Mesenchymal stem cell (in vitro differentiated cells and primary cell): Measurements from ENCODE around the gene PLAGL1.
A peak's percentile ranks its signal among the peaks of the same experiment; 100 is the strongest.

Experiments used
- DNase-seq: peaks from one replicate; pipeline ENCODE4 v3.0.0-alpha.2; 2013
- H2AFZ ChIP-seq: one replicate; pipeline ENCODE4 v1.6.1; 2013; ENCODE audit warnings: low read depth, mild to moderate bottlenecking, control low read depth, inconsistent platforms, low read length, moderate library complexity
- H2AK5ac ChIP-seq: 2 replicates; pipeline ENCODE4 v1.6.1; 2013; ENCODE audit warnings: low read length, moderate library complexity, mild to moderate bottlenecking, inconsistent platforms; ENCODE audit not compliant: severe bottlenecking
- H2BK120ac ChIP-seq: one replicate; pipeline ENCODE4 v1.6.1; 2013; ENCODE audit warnings: low read depth, mild to moderate bottlenecking, inconsistent platforms, low read length, moderate library complexity
- H2BK12ac ChIP-seq, 2 experiments: one replicate each; pipeline ENCODE4 v1.6.1; 2013; ENCODE audit warnings: inconsistent platforms in 2 of 2, low read length in 2 of 2, mild to moderate bottlenecking in 2 of 2, moderate library complexity in 2 of 2, control low read depth in 1 of 2
- H2BK15ac ChIP-seq: one replicate; pipeline ENCODE4 v1.6.1; 2013; ENCODE audit warnings: mild to moderate bottlenecking, low read depth, inconsistent platforms; ENCODE audit not compliant: poor library complexity, severe bottlenecking
- H2BK5ac ChIP-seq: 2 replicates; pipeline ENCODE4 v1.6.1; 2013; ENCODE audit warnings: low read depth, mild to moderate bottlenecking, low read length, control low read depth, inconsistent platforms; ENCODE audit not compliant: poor library complexity, severe bottlenecking
- H3K14ac ChIP-seq, 2 experiments: one replicate each; pipeline ENCODE4 v1.6.1; 2013; ENCODE audit warnings: inconsistent platforms in 2 of 2, low read length in 2 of 2, control low read depth in 1 of 2, mild to moderate bottlenecking in 1 of 2, moderate library complexity in 1 of 2
- H3K18ac ChIP-seq, 2 experiments: one replicate each; pipeline ENCODE4 v1.6.1; 2013; ENCODE audit warnings: inconsistent platforms in 2 of 2, low read length in 2 of 2, control low read depth in 1 of 2, low read depth in 1 of 2, mild to moderate bottlenecking in 1 of 2
- H3K23ac ChIP-seq, 2 experiments: one replicate each; pipeline ENCODE4 v1.6.1; 2013; ENCODE audit warnings: inconsistent platforms in 2 of 2, low read length in 2 of 2, mild to moderate bottlenecking in 2 of 2, moderate library complexity in 2 of 2, control low read depth in 1 of 2
- H3K27ac ChIP-seq: 2 replicates; pipeline ENCODE4 v1.5.1; 2013; ENCODE audit warnings: mild to moderate bottlenecking, moderate library complexity, low read length, control low read depth, inconsistent platforms; ENCODE audit not compliant: poor library complexity, severe bottlenecking
- H3K27me3 ChIP-seq, 2 experiments: 2 replicates each; pipeline versions ENCODE4 v1.6.1 to v1.7.0; 2013; ENCODE audit warnings: low read length in 2 of 2, mild to moderate bottlenecking in 2 of 2, moderate library complexity in 2 of 2, control low read depth in 1 of 2, inconsistent platforms in 1 of 2; ENCODE audit not compliant: control insufficient read depth in 1 of 2, insufficient read depth in 1 of 2
- H3K36me3 ChIP-seq, 2 experiments: 2 replicates each; pipeline versions ENCODE4 v1.6.1 to v1.7.0; 2013; ENCODE audit warnings: low read length in 2 of 2, control low read depth in 1 of 2, inconsistent platforms in 1 of 2, low read depth in 1 of 2, mild to moderate bottlenecking in 1 of 2; ENCODE audit not compliant: insufficient read depth in 2 of 2, control insufficient read depth in 1 of 2
- H3K4ac ChIP-seq, 2 experiments: one replicate each; pipeline ENCODE4 v1.6.1; 2013; ENCODE audit warnings: inconsistent platforms in 2 of 2, low read length in 2 of 2, mild to moderate bottlenecking in 2 of 2, moderate library complexity in 2 of 2, control low read depth in 1 of 2, low read depth in 1 of 2
- H3K4me1 ChIP-seq: 2 replicates; pipeline ENCODE4 v1.6.1; 2013; ENCODE audit warnings: low read depth, low read length, control low read depth; ENCODE audit not compliant: control insufficient read depth, insufficient read depth
- H3K4me2 ChIP-seq: 2 replicates; pipeline ENCODE4 v1.6.1; 2013; ENCODE audit warnings: low read length, mild to moderate bottlenecking, inconsistent platforms; ENCODE audit not compliant: poor library complexity, severe bottlenecking
- H3K4me3 ChIP-seq, 2 experiments: 2 replicates each; pipeline versions ENCODE4 v1.5.1 to v1.7.0; 2013; ENCODE audit warnings: low read length in 2 of 2, mild to moderate bottlenecking in 2 of 2, control low read depth in 1 of 2, low read depth in 1 of 2; ENCODE audit not compliant: insufficient read depth in 1 of 2
- H3K79me1 ChIP-seq: replicated peaks from 2 replicates; pipeline ENCODE4 v1.6.1; 2013; ENCODE audit warnings: mild to moderate bottlenecking, control low read depth, low read length, inconsistent platforms; ENCODE audit not compliant: poor library complexity, severe bottlenecking
- H3K9ac ChIP-seq: 2 replicates; pipeline ENCODE4 v1.7.0; 2013; ENCODE audit warnings: mild to moderate bottlenecking, low read length, moderate library complexity
- H3K9me3 ChIP-seq: 2 replicates; pipeline ENCODE4 v1.7.0; 2013; ENCODE audit warnings: mild to moderate bottlenecking, low read length; ENCODE audit not compliant: control insufficient read depth
- H4K8ac ChIP-seq: one replicate; pipeline ENCODE4 v1.6.1; 2013; ENCODE audit warnings: inconsistent platforms, mild to moderate bottlenecking, low read length, moderate library complexity
- H4K91ac ChIP-seq: one replicate; pipeline ENCODE4 v1.6.1; 2013; ENCODE audit warnings: mild to moderate bottlenecking, low read length, inconsistent platforms
- WGBS: methylation state at CpG from one replicate; pipeline ENCODE4 v1.1.7; 2013; ENCODE audit warnings: mixed read lengths; 5-methylcytosine and 5-hydroxymethylcytosine counted together

PLAGL1 gene

DNA sequence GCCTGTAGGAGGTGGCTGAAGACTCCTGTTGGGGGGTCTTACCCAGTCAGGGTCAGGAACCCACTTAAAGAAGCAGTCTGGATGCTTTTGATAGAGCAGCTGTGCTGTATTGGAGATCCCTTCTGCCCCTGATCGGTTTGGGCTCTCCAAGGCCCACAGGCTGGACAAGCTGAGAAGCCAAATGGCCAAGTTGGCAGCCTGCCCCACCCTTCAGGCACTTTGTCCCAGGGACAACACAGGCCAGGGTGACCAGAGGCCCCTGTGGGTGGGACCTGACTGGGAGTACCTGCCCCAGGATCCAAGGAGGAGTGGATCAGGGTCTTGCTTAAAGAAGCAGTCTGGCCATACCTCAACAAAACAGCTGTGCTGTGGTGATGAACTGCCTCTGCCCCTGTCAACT, 95.4 kb downstream of the PLAGL1 start:
- Histone ChIP-seq H3K27ac (no peak overlapping the region), H4K91ac (no peak overlapping the region), H3K36me3 (no peaks in the 10 kb centered on the region), H2BK12ac (no peak overlapping the region), H4K8ac (no peak overlapping the region), H2AK5ac (no peak overlapping the region), H3K27me3 (no peaks in the 10 kb centered on the region), H3K4me2 (no peak overlapping the region), H3K14ac (no peak overlapping the region), H3K9me3 (peaks cover 51% of the 10 kb centered on the region), H3K18ac (no peak overlapping the region), H3K79me1 (no peaks in the 10 kb centered on the region), H2BK5ac (no peak overlapping the region), H2AFZ (no peak overlapping the region), H3K9ac (no peak overlapping the region), H3K4ac (no peak overlapping the region), H2BK15ac (no peak overlapping the region), H3K23ac (no peak overlapping the region), H3K4me1 (no peaks in the 10 kb centered on the region), H3K4me3 (no peak overlapping the region), H2BK120ac (no peak overlapping the region)
- WGBS: 81% methylated on average over 1 of the region's 1 CpG
- DNase-seq: no peak

DNA sequence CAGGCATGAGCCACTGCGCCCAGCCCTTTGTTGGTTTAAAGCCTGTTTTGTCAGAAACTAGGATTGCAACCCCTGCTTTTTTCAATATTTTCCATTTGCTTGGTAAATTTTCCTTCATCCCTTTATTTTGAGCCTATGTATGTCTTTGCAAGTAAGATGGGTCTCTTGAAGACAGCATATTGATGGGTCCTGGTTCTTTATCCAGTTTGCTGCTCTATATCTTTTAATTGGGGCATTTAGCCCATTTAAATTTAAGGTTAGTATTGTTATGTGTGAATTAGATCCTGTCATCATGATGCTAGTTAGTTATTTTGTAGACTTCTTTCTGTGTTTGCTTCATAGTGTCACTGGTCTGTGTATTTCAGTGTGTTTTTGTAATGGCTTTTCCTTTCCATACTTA, 97.0 kb downstream of the PLAGL1 start:
- no peak overlapping the region for H2AFZ ChIP-seq
- no peak overlapping the region for H4K8ac ChIP-seq
- no peak overlapping the region for H3K23ac ChIP-seq
- no peak overlapping the region for H3K4ac ChIP-seq
- no peak for DNase-seq
- no peak overlapping the region for H2BK120ac ChIP-seq
- no peak overlapping the region for H3K9ac ChIP-seq
- no peak overlapping the region for H3K27ac ChIP-seq
- no peak overlapping the region for H2BK12ac ChIP-seq
- no peak overlapping the region for H3K4me2 ChIP-seq
- WGBS: 100% methylated on average over 1 of the region's 1 CpG
- H3K79me1 ChIP-seq: no peaks in the 10 kb centered on the region
- H3K9me3 ChIP-seq: peaks cover 42% of the 10 kb centered on the region
- H3K4me1 ChIP-seq: no peaks in the 10 kb centered on the region
- no peak overlapping the region for H2BK5ac ChIP-seq
- H2BK15ac ChIP-seq: no peak overlapping the region
- no peak overlapping the region for H3K4me3 ChIP-seq
- H3K14ac ChIP-seq: no peak overlapping the region
- no peaks in the 10 kb centered on the region for H3K36me3 ChIP-seq
- no peak overlapping the region for H2AK5ac ChIP-seq
- no peaks in the 10 kb centered on the region for H3K27me3 ChIP-seq
- H3K18ac ChIP-seq: no peak overlapping the region
- no peak overlapping the region for H4K91ac ChIP-seq

DNA sequence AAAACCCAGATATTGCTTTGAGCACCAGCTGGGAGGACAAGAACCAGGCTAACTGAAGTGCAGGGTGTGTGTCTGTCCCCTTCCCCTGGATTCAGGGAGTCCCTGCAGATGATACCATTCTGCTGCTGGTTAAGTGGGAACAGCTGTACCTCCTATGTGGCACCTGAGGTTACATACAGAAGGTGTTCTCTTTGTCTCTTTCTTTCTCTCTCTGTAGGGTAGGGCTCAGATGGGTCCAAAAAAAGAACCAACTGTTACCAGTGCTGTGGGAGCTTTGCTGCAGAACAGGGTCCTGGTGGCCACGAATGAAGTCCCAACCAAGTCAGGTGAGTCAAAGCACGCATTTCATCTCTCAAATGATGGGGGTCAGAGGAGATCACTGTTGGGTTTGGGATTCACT, 105.2 kb downstream of the PLAGL1 start:
- no peaks in the 10 kb centered on the region for H3K79me1 ChIP-seq
- H2AK5ac ChIP-seq: no peak overlapping the region
- H4K8ac ChIP-seq: no peak overlapping the region
- H3K9me3 ChIP-seq: no peaks in the 10 kb centered on the region
- H2BK120ac ChIP-seq: peak overlapping the region; percentile 19
- no peaks in the 10 kb centered on the region for H3K27me3 ChIP-seq
- no peak overlapping the region for H3K27ac ChIP-seq
- peak overlapping the region; percentile 72 for H2AFZ ChIP-seq
- H2BK5ac ChIP-seq: no peak overlapping the region
- H3K4ac ChIP-seq: no peak overlapping the region
- peak overlapping the region in 1 of 2 experiments; percentile 20 for H3K4me3 ChIP-seq
- no peak for DNase-seq
- peak overlapping the region; percentile 61 for H4K91ac ChIP-seq
- H3K36me3 ChIP-seq: no peaks in the 10 kb centered on the region
- WGBS: 86% methylated on average over 2 of the region's 2 CpGs
- H3K4me2 ChIP-seq: no peak overlapping the region
- peak overlapping the region; percentile 61 to 91 for H3K18ac ChIP-seq
- no peaks in the 10 kb centered on the region for H3K4me1 ChIP-seq
- no peak overlapping the region for H3K14ac ChIP-seq
- peak overlapping the region; percentile 69 for H2BK15ac ChIP-seq
- no peak overlapping the region for H3K23ac ChIP-seq
- no peak overlapping the region for H3K9ac ChIP-seq
- H2BK12ac ChIP-seq: peak overlapping the region in 1 of 2 experiments; percentile 84

DNA sequence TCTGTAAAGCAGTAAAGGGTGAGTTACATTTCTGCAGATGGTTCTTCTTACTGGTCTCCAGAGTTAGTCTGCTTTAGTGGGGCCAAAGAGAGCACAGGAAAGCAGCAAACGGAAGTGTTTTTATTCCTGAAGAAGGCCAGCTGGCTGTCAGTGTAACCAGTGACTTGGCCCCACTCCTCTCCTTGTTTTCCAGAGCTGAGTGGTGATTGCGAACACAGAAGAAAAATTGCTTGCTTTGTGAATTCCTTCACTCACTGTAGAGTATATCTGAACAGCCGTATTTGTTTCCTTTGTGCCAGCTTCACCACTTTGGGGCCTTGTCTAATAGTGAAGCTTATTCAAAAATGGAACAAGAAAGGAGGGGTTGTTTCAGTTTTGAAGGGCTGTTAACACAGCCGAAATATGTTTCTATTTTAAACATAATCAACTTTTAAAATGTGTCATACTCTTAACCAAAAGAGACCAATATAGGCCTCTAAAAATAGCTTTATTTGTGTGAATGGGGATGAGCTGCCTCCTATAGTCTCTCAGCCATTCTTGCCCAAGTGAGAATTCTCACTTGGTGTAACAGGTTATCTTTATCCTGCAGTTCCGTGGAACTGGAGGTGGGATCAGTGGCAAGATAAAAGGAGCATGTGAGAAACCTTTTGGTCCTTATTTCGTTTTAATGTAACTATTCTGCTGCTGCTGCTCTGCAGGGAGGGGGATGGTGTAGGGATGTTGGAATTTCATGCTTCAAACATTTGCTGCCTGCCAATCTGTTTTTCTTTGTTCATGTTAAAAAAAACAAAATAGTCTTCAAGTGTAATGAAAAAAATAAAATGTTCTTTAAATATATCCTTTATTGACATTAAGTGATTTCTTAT, 105.9 kb downstream of the PLAGL1 start:
- no peak overlapping the region for H4K8ac ChIP-seq
- no peak overlapping the region for H3K23ac ChIP-seq
- H3K9ac ChIP-seq: peak overlapping the region; percentile 50
- peak overlapping the region; percentile 39 for H2AFZ ChIP-seq
- H3K9me3 ChIP-seq: no peaks in the 10 kb centered on the region
- H2BK12ac ChIP-seq: peak overlapping the region in 1 of 2 experiments; percentile 31
- H3K27me3 ChIP-seq: no peaks in the 10 kb centered on the region
- no peak overlapping the region for H2BK120ac ChIP-seq
- H2BK5ac ChIP-seq: no peak overlapping the region
- H3K18ac ChIP-seq: no peak overlapping the region
- H3K4me1 ChIP-seq: no peaks in the 10 kb centered on the region
- DNase-seq: peak; percentile 76
- no peak overlapping the region for H2BK15ac ChIP-seq
- H3K4me2 ChIP-seq: no peak overlapping the region
- H3K79me1 ChIP-seq: no peaks in the 10 kb centered on the region
- H3K36me3 ChIP-seq: no peaks in the 10 kb centered on the region
- no peak overlapping the region for H3K27ac ChIP-seq
- H3K14ac ChIP-seq: no peak overlapping the region
- H3K4ac ChIP-seq: no peak overlapping the region
- no peak overlapping the region for H2AK5ac ChIP-seq
- no peak overlapping the region for H4K91ac ChIP-seq
- WGBS: 18% methylated on average over 5 of the region's 6 CpGs
- peak overlapping the region in 1 of 2 experiments; percentile 10 for H3K4me3 ChIP-seq
